Renal cortex interstitium (tissue), 3 donors: ENCODE measurements around the gene RRP12. TPM values are rescaled to one million over a fixed set of nuclear protein-coding genes. Genes with fewer than 3 reads are reported as not detected.

ENCODE experiments used
- polyA plus RNA-seq, 3 donors: library from polyadenylated mRNA; unstranded; fragments of 120-200 nt; gene quantifications; one replicate each; pipeline ENCODE4 v1.2.1, GENCODE V29; 2013; ENCODE audit not compliant: insufficient read length in 3 of 3

RRP12 gene
- polyA plus RNA-seq, 3 donors: 23.9 to 31.3 (median 25.9) TPM

Other genes starting within 250 kb of the RRP12 start
- 1 to 10 TPM; 6.9 to 7.7 (median 7.6) TPM for gene SLIT1, start 215.4 kb downstream of the RRP12 start, polyA plus RNA-seq
- gene ARHGAP19, start 108.7 kb downstream of the RRP12 start, polyA plus RNA-seq: 10 to 100 TPM; 27.3 to 42.6 (median 28.7) TPM
- gene FRAT1, start 82.1 kb downstream of the RRP12 start, polyA plus RNA-seq: 1 to 10 TPM; 3.4 to 4.6 (median 4.3) TPM
- 10 to 100 TPM; 12.2 to 14.2 (median 13.2) TPM for gene FRAT2, start 66.6 kb downstream of the RRP12 start, polyA plus RNA-seq
- gene PGAM1, start 24.9 kb upstream of the RRP12 start, polyA plus RNA-seq: 100 to 1,000 TPM; 172 to 199 (median 196) TPM
- 10 to 100 TPM; 30.3 to 38.9 (median 32.7) TPM for gene EXOSC1, start 44.7 kb upstream of the RRP12 start, polyA plus RNA-seq
- 10 to 100 TPM; 38.5 to 40.3 (median 38.8) TPM for gene ZDHHC16, start 44.8 kb upstream of the RRP12 start, polyA plus RNA-seq
- 100 to 1,000 TPM in 1 of 3 donors, 10 to 100 TPM in 2; 93.5 to 107 (median 95.0) TPM for gene MMS19, start 97.1 kb upstream of the RRP12 start, polyA plus RNA-seq
- 10 to 100 TPM in 1 of 3 donors, 1 to 10 TPM in 2; 6.8 to 11.7 (median 9.8) TPM for gene UBTD1, start 97.6 kb upstream of the RRP12 start, polyA plus RNA-seq
- gene ANKRD2, start 171.4 kb upstream of the RRP12 start, polyA plus RNA-seq: under 1 TPM; 0.42 to 0.65 (median 0.60) TPM
- 10 to 100 TPM; 50.6 to 63.7 (median 50.8) TPM for gene HOGA1, start 183.0 kb upstream of the RRP12 start, polyA plus RNA-seq
- gene C10orf62, start 188.4 kb upstream of the RRP12 start, polyA plus RNA-seq: 1 to 10 TPM in 1 of 3 donors, under 1 TPM in 2; 0.27 to 1.3 (median 0.84) TPM
- 10 to 100 TPM; 21.6 to 29.5 (median 22.0) TPM for gene MORN4, start 232.2 kb upstream of the RRP12 start, polyA plus RNA-seq
- 10 to 100 TPM; 17.4 to 20.8 (median 18.9) TPM for gene PI4K2A, start 239.3 kb upstream of the RRP12 start, polyA plus RNA-seq